CD14-positive monocyte (primary cell): ENCODE measurements around the gene FBXL20. TPM values are rescaled to one million over a fixed set of nuclear protein-coding genes. Genes with fewer than 3 reads are reported as not detected.

Experiments used
- DNase-seq, 3 donors: peaks; one replicate each; pipeline ENCODE4 v3.0.0-alpha.2; 2011 to 2022
- H2AFZ ChIP-seq: 2 replicates; pipeline ENCODE4 v1.6.0; 2012; ENCODE audit warnings: mild to moderate bottlenecking, low read depth, low read length, inconsistent platforms; ENCODE audit not compliant: insufficient read depth, poor library complexity, severe bottlenecking
- H3K27ac ChIP-seq, 2 donors: 1 replicate in 1 of 2; 2 replicates in 1 of 2; pipeline ENCODE4 v1.5.1; 2012 to 2013; ENCODE audit warnings: low read length in 2 of 2, control low read depth in 1 of 2, inconsistent platforms in 1 of 2, low read depth in 1 of 2, mild to moderate bottlenecking in 1 of 2
- H3K27me3 ChIP-seq, 2 donors: one replicate each; pipeline versions ENCODE4 v1.6.0 to v1.6.1; 2011 to 2013; ENCODE audit warnings: low read length in 2 of 2; ENCODE audit not compliant: control insufficient read depth in 2 of 2, insufficient read depth in 2 of 2
- H3K36me3 ChIP-seq, 2 donors: replicated peaks in 1 of 2; 1 replicate in 1 of 2; 2 replicates in 1 of 2; pipeline versions ENCODE4 v1.5.1 to v1.6.1; 2012 to 2013; ENCODE audit warnings: low read length in 2 of 2, control low read depth in 1 of 2, inconsistent platforms in 1 of 2, mild to moderate bottlenecking in 1 of 2; ENCODE audit not compliant: insufficient read depth in 2 of 2, control insufficient read depth in 1 of 2
- H3K4me1 ChIP-seq, 2 donors: 1 replicate in 1 of 2; 2 replicates in 1 of 2; pipeline versions ENCODE4 v1.5.1 to v1.6.1; 2012 to 2013; ENCODE audit warnings: low read length in 2 of 2, control low read depth in 1 of 2, inconsistent platforms in 1 of 2, mild to moderate bottlenecking in 1 of 2, moderate library complexity in 1 of 2; ENCODE audit not compliant: insufficient read depth in 2 of 2, control insufficient read depth in 1 of 2
- H3K4me2 ChIP-seq: replicated peaks from 2 replicates; pipeline ENCODE3; 2012; ENCODE audit warnings: low read length, moderate library complexity, mild to moderate bottlenecking; ENCODE audit not compliant: poor library complexity, severe bottlenecking; ENCODE audit errors: extremely low read depth
- H3K4me3 ChIP-seq, 3 experiments: fragments of 200-600 bp in 1 of 3; sonication (generic) in 1 of 3; replicated peaks in 1 of 3; 1 replicate in 2 of 3; 2 replicates in 1 of 3; pipeline ENCODE4 v1.5.1; 2011 to 2013; ENCODE audit warnings: low read length in 3 of 3, mild to moderate bottlenecking in 3 of 3, control low read depth in 2 of 3, low read depth in 2 of 3, inconsistent platforms in 1 of 3, moderate library complexity in 1 of 3
- H3K79me2 ChIP-seq: 2 replicates; pipeline ENCODE4 v1.6.0; 2012; ENCODE audit warnings: mild to moderate bottlenecking, control low read depth, inconsistent platforms, low read length, moderate library complexity; ENCODE audit not compliant: insufficient read depth
- H3K9ac ChIP-seq: 2 replicates; pipeline ENCODE4 v1.6.0; 2017; ENCODE audit warnings: low read length, mild to moderate bottlenecking; ENCODE audit not compliant: insufficient read depth, poor library complexity, severe bottlenecking
- H3K9me3 ChIP-seq, 2 donors: replicated peaks in 1 of 2; 1 replicate in 1 of 2; 2 replicates in 1 of 2; pipeline versions ENCODE4 v1.5.1 to v1.6.1; 2012 to 2013; ENCODE audit warnings: low read length in 2 of 2, control low read depth in 1 of 2; ENCODE audit not compliant: control insufficient read depth in 1 of 2, insufficient read depth in 1 of 2
- H4K20me1 ChIP-seq: 2 replicates; pipeline ENCODE4 v1.6.0; 2012; ENCODE audit warnings: mild to moderate bottlenecking, low read length, control low read depth, moderate library complexity; ENCODE audit not compliant: insufficient read depth
- H3K27ac Mint-ChIP-seq, 7 donors: one replicate each; pipeline ENCODE4 v1.8.0; 2020; ENCODE audit warnings: mild to moderate bottlenecking in 7 of 7, mixed read lengths in 7 of 7, moderate library complexity in 6 of 7, inconsistent platforms in 2 of 7
- H3K27me3 Mint-ChIP-seq, 3 donors: one replicate each; pipeline ENCODE4 v1.8.0; 2021 to 2022; ENCODE audit warnings: low read depth in 3 of 3, mild to moderate bottlenecking in 3 of 3, mixed read lengths in 3 of 3, moderate library complexity in 3 of 3, inconsistent platforms in 1 of 3
- H3K36me3 Mint-ChIP-seq, 2 donors: one replicate each; pipeline ENCODE4 v1.8.0; 2020; ENCODE audit warnings: mixed read lengths in 2 of 2, inconsistent platforms in 1 of 2, mild to moderate bottlenecking in 1 of 2
- H3K4me1 Mint-ChIP-seq: one replicate; pipeline ENCODE4 v1.8.0; 2020; ENCODE audit warnings: mild to moderate bottlenecking, mixed read lengths
- H3K4me3 Mint-ChIP-seq, 2 donors: one replicate each; pipeline ENCODE4 v1.8.0; 2020; ENCODE audit warnings: mild to moderate bottlenecking in 2 of 2, mixed read lengths in 2 of 2, moderate library complexity in 1 of 2
- H3K9me3 Mint-ChIP-seq, 7 donors: one replicate each; pipeline ENCODE4 v1.8.0; 2020 to 2022; ENCODE audit warnings: mixed read lengths in 7 of 7, mild to moderate bottlenecking in 6 of 7, moderate library complexity in 6 of 7, inconsistent platforms in 2 of 7
- WGBS: methylation state at CpG from one replicate; pipeline ENCODE4 v1.1.5; 2013; ENCODE audit warnings: missing lambda C conversion rate; ENCODE audit not compliant: insufficient coverage; 5-methylcytosine and 5-hydroxymethylcytosine counted together
- intact Hi-C, 2 donors: fragments of 100-400 bp; cut with micrococcal nuclease; formaldehyde crosslinking; loops; one replicate each; pipeline versions ENCODE4 v1.15.0 to v1.15.1; 2023
- polyA plus RNA-seq, 3 donors: library from polyadenylated mRNA; depleted of rRNA in 1 of 3; unstranded in 2 of 3; stranded (reverse) in 1 of 3; fragments of 300-500 nt in 2 of 3; fragments of >200 nt in 1 of 3; fragmentation: Illumina TruSeq in 2 of 3; gene quantifications; 1 replicate in 2 of 3; 2 replicates in 1 of 3; pipeline ENCODE4 v1.2.3, GENCODE V29; 2012 to 2021
- TF ChIP-seq, protein P1 (sequence below): fragments of 200-600 bp; IDR thresholded peaks from one replicate; pipeline ENCODE4 v1.8.0; 2022; ENCODE audit warnings: antibody characterized with exemption, mild to moderate bottlenecking

Gene FBXL20
- polyA plus RNA-seq, 3 donors, result 4.0 to 7.7 (median 4.7) TPM

DNA sequence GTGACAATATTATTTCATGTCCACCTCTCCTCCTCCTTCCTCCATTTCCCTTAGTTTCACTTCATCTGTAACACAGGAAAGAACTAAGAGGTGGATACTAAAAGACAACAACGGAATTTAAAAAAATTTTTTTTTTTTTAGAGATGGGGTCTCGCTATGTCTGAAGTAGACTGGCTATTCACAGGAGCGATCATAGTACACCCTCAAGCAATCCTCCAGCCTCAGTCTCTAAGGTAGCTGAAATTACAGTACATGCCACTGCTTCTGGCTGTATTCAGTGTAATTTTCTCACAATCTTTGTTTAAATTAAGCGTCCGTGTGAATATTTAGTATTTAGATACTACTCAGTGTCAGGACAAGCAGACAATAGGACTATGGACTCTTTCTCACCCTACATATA lies 35.6 kb downstream of the FBXL20 start:
- Histone ChIP-seq H3K4me1 (peaks cover 54 to 55% of the 10 kb centered on the region in 2 donors), H3K9ac (peak overlapping the region; percentile 54), H3K4me3 (peak overlapping the region; percentile 17 to 69 (median 36)), H3K27ac (peak overlapping the region in 1 of 2 donors; percentile 81), H3K36me3 (peaks cover 0 to 2% of the 10 kb centered on the region in 2 donors), H3K27me3 (no peaks in the 10 kb centered on the region), H4K20me1 (no peaks in the 10 kb centered on the region), H3K9me3 (no peaks in the 10 kb centered on the region), H2AFZ (peak overlapping the region; percentile 32), H3K79me2 (peaks cover 80% of the 10 kb centered on the region), H3K4me2 (peak overlapping the region; percentile 69)
- peak overlapping the region; percentile 85 to 95 (median 92) for H3K27ac Mint-ChIP-seq
- intact Hi-C loops, result loop anchor here in 1 of 2 donors (1.0 kb wide), 1 partner anchor 36 kb away; no protein-coding TSS in a partner anchor
- peak overlapping the region; percentile 56 to 76 for H3K4me3 Mint-ChIP-seq
- peaks cover 0 to 3% (median 0%) of the 10 kb centered on the region in 3 donors for H3K27me3 Mint-ChIP-seq
- TF ChIP-seq, protein P1, sequence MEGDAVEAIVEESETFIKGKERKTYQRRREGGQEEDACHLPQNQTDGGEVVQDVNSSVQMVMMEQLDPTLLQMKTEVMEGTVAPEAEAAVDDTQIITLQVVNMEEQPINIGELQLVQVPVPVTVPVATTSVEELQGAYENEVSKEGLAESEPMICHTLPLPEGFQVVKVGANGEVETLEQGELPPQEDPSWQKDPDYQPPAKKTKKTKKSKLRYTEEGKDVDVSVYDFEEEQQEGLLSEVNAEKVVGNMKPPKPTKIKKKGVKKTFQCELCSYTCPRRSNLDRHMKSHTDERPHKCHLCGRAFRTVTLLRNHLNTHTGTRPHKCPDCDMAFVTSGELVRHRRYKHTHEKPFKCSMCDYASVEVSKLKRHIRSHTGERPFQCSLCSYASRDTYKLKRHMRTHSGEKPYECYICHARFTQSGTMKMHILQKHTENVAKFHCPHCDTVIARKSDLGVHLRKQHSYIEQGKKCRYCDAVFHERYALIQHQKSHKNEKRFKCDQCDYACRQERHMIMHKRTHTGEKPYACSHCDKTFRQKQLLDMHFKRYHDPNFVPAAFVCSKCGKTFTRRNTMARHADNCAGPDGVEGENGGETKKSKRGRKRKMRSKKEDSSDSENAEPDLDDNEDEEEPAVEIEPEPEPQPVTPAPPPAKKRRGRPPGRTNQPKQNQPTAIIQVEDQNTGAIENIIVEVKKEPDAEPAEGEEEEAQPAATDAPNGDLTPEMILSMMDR, result no peak
- no peak for DNase-seq
- peaks cover 42% of the 10 kb centered on the region for H3K4me1 Mint-ChIP-seq
- no CpG with 5 or more reads among the region's 5 CpGs for WGBS
- peaks cover 2 to 18% of the 10 kb centered on the region in 2 donors for H3K36me3 Mint-ChIP-seq
- no peaks in the 10 kb centered on the region for H3K9me3 Mint-ChIP-seq

DNA sequence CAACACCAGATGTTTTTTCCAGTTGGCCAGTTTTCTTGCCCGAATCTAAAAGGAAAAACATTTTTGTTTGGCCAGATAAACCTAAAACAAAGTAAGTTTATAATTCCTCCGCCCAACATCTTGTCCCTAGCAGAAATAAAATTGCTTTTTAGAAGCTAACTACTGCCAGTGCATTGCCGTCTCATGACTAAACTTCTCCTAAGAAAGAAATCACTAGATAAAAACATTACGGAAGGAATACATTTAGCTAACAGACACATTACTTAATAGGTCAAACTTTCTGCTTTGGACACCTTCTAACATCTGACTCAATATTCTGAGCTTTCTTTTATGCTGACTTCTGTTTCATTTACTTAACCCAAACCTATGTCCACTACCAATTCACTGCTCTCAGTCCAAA lies 36.2 kb downstream of the FBXL20 start:
- H3K4me1 ChIP-seq, result peaks cover 58 to 62% of the 10 kb centered on the region in 2 donors
- H3K79me2 ChIP-seq, result peaks cover 82% of the 10 kb centered on the region
- peak overlapping the region; percentile 69 for H3K4me2 ChIP-seq
- no peaks in the 10 kb centered on the region for H3K27me3 ChIP-seq
- H3K4me3 ChIP-seq, result peak overlapping the region in 2 of 3 experiments; percentile 36 to 69
- 18% methylated on average over 2 of the region's 4 CpGs for WGBS
- DNase-seq, result peak; percentile 24 to 72 (median 54)
- no peaks in the 10 kb centered on the region for H4K20me1 ChIP-seq
- intact Hi-C loops, result loop anchor here in 1 of 2 donors (1.0 kb wide), 1 partner anchor 37 kb away; no protein-coding TSS in a partner anchor
- H3K36me3 Mint-ChIP-seq, result peaks cover 2 to 15% of the 10 kb centered on the region in 2 donors
- peaks cover 0 to 2% of the 10 kb centered on the region in 2 donors for H3K36me3 ChIP-seq
- TF ChIP-seq, protein P1, result no peak
- peak overlapping the region; percentile 32 for H2AFZ ChIP-seq
- no peaks in the 10 kb centered on the region for H3K9me3 ChIP-seq
- peaks cover 0 to 3% (median 0%) of the 10 kb centered on the region in 3 donors for H3K27me3 Mint-ChIP-seq
- peak overlapping the region; percentile 85 to 95 (median 92) for H3K27ac Mint-ChIP-seq
- H3K4me1 Mint-ChIP-seq, result peaks cover 48% of the 10 kb centered on the region
- H3K9me3 Mint-ChIP-seq, result no peaks in the 10 kb centered on the region
- H3K4me3 Mint-ChIP-seq, result peak overlapping the region; percentile 56 to 76
- peak overlapping the region in 1 of 2 donors; percentile 81 for H3K27ac ChIP-seq
- H3K9ac ChIP-seq, result peak overlapping the region; percentile 54
